Heart left ventricle (tissue), 13 donors: ENCODE results near the gene ATCAY.

Experiments used
- CTCF ChIP-seq, 12 donors: fragments of 200-600 bp; sonication (generic) in 4 of 12; IDR thresholded peaks; one replicate each; pipeline versions ENCODE4 v1.5.0 to v1.8.0; 2018 to 2022; ENCODE audit warnings: antibody characterized with exemption in 12 of 12, mild to moderate bottlenecking in 5 of 12
- POLR2A ChIP-seq, 2 donors: fragments of 450-650 bp; IDR thresholded peaks; one replicate each; pipeline ENCODE4 v1.6.1; 2017; ENCODE audit warnings: antibody characterized with exemption in 2 of 2, mild to moderate bottlenecking in 2 of 2, moderate library complexity in 2 of 2
- donor health status: ischemic (EF 13 %, LVEDD 7.1; RV severe dilation, severe dysfunction).
- donor health status: DM: no; HTN: yes; CAD: no.
- donor health status: DM: no; HTN: no; CAD: no.
- donor health status: ischemic (EF 25% LVEDD 6.9; RV normal size, moderate dysfunction).
- donor health status: ischemic (EF 25% LVEDD 5.7; RV mildly dilated, moderate dysfunction).
- donor health status: ischemic (EF 35%, LVEDD 5.7; RV mildly dilated, moderate dysfunction).
- donor health status: nonischemic (EF 11% LVEDD 7.7; RV severe dilation, severe dysfunction).
- donor health status: DM: yes; HTN: yes; CAD: no.
- donor health status: PGD.
- donor health status: ischemic (EF 29% LVEDD 5.4; RV normal size, mild dysfunction).
- donor health status: nonischemic (EF 23%, LVEDD 6.1; RV moderate dilation, normal function).

DNA sequence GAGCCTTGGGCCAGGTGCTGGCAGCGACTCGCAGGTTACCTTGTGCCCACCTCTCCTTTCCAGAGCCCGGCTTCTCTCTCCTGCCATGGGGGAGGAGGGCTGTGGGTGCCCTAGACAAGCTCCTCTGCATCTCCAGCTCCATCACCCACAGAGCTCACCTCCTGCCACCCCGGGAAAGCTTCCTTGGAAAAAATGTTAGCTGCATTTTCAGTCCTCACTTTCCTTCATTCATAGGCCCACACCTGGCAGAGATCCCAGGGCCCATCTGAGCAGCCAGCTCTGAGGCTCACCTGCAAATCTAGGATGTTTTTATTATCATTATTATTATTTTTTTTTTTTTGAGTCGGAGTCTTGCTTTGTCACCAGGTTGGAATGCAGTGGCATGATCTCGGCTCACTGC is 48.5 kb upstream of the ATCAY start:
- TF ChIP-seq CTCF (IDR thresholded peaks at IDR 0.05): no peak
- TF ChIP-seq POLR2A (IDR thresholded peaks at IDR 0.05): no peak
